Measurements from ENCODE around the gene MAP4K2. TPM values are rescaled to one million over a fixed set of nuclear protein-coding genes. Genes with fewer than 3 reads are reported as not detected.

Gene MAP4K2
- total and polyA plus RNA-seq, 2 of the 13 experiments (the other 11 are each of a cell fraction or from before 2014, with no cell fraction given), result 8.3 to 17.6 TPM

GRCh38 chr11:64802370-64803157, 450 bp downstream of the MAP4K2 start:
- H2AFZ ChIP-seq (ENCODE audit: low read length), result no peak overlapping the region
- H3K4me1 ChIP-seq (ENCODE audit: insufficient read depth, low read length), result peaks cover 56% of the 10 kb centered on the region
- in situ Hi-C loops (cut with HindIII; ENCODE audit: extremely low pct_ligation_motif_present, low pct_unique_long_range_greater_than_20kb) (loop anchor here (5.0 kb wide), 1 partner anchor 40 kb away; the partner anchor contains the start of gene CDC42BPG), intact Hi-C loops (cut with micrococcal nuclease; ENCODE audit: unreplicated experiment) (loop anchor here (2.0 to 5.0 kb wide), 2 partner anchors 24 to 45 kb away; partner anchors contain the start of gene SF1)
- FAIRE-seq (no peak), ATAC-seq (no peak), DNase-seq (ENCODE audit: low spot score) (no peak)
- H3K36me3 ChIP-seq (replicated peaks in 1 of 2; ENCODE audit: control insufficient read depth in 1 of 2, insufficient read depth in 2 of 2, low read length in 2 of 2), result peaks cover 9 to 25% of the 10 kb centered on the region in 2 experiments; a peak in 4 of 5 replicates
- peak overlapping the region; percentile 75 for H3K4me2 ChIP-seq (ENCODE audit: low read depth, low read length)
- H3K9ac ChIP-seq (ENCODE audit: insufficient read depth, low read depth, low read length), result peak overlapping the region; percentile 25; the same call in 1 of the 2 replicates
- no peaks in the 10 kb centered on the region for H3K9me3 ChIP-seq (ENCODE audit: low read length)
- no peaks in the 10 kb centered on the region for H3K27me3 ChIP-seq (ENCODE audit: control insufficient read depth in 1 of 2, insufficient read depth in 2 of 2, low read length in 2 of 2)
- BruUV-seq (replicated peaks), result no TSS peak
- WGBS (ENCODE audit: low lambda C conversion rate), result 30% methylated on average over 16 of the region's 54 CpGs
- ChIA-PET CTCF (ENCODE audit: low intra/inter-chr PET ratio, low total read pairs) (no interaction called here), POLR2A (interaction anchor here (1.2 to 2.3 kb wide), 2 partner anchors 24 to 41 kb away, joined by 5 to 10 read pairs; partner anchors contain the start of genes CDC42BPG and SF1)
- H3K4me3 ChIP-seq (replicated peaks in 1 of 3; ENCODE audit: insufficient read depth in 1 of 3, low read depth in 2 of 3, low read length in 3 of 3), result peak overlapping the region; percentile 21 to 72 (median 66); a peak in 4 of 6 replicates
- no peak overlapping the region for H3K27ac ChIP-seq (ENCODE audit: extremely low read length, insufficient read depth, low read length)
- H3K79me2 ChIP-seq (ENCODE audit: insufficient read depth, low read length), result no peaks in the 10 kb centered on the region
- no peaks in the 10 kb centered on the region for H4K20me1 ChIP-seq (ENCODE audit: insufficient read depth, low read length)
- TF ChIP-seq BCL3 (CRISPR knock-in tag; IDR thresholded peaks at IDR 0.05) (no peak), ZNF501 (CRISPR knock-in tag; IDR thresholded peaks at IDR 0.05) (no peak), BRD4 (CRISPR knock-in tag; IDR thresholded peaks at IDR 0.05) (no peak), ZMYM3 (CRISPR knock-in tag; IDR thresholded peaks at IDR 0.05) (peak; percentile 86), ZNF777 (CRISPR knock-in tag; IDR thresholded peaks at IDR 0.05) (peak; percentile 73), HOXA9 (CRISPR knock-in tag; IDR thresholded peaks at IDR 0.05; ENCODE audit: borderline replicate concordance) (no peak), ZNF746 (CRISPR knock-in tag; IDR thresholded peaks at IDR 0.05) (no peak), NONO (IDR thresholded peaks at IDR 0.05) (no peak), NONO (CRISPR knock-in tag; conservative IDR thresholded peaks at IDR 0.05) (0 out of 2 replicates have a peak, but pooled peaks have one; percentile 30), MAZ (IDR thresholded peaks at IDR 0.05; ENCODE audit: borderline replicate concordance, low read depth, low read length) (no peak), MAZ (CRISPR knock-in tag; IDR thresholded peaks at IDR 0.05; ENCODE audit: low read depth) (0 out of 2 replicates have a peak, but pooled peaks have one; percentile 11), RFX1 (IDR thresholded peaks at IDR 0.05) (no peak), RBAK (CRISPR knock-in tag; IDR thresholded peaks at IDR 0.05) (no peak), ZBTB42 (CRISPR knock-in tag; IDR thresholded peaks at IDR 0.05) (no peak), MYNN (CRISPR knock-in tag; IDR thresholded peaks at IDR 0.05; ENCODE audit: low read depth) (no peak), GATAD1 (CRISPR knock-in tag; IDR thresholded peaks at IDR 0.05) (0 out of 2 replicates have a peak, but pooled peaks have one; percentile 18), TAF1 (CRISPR knock-in tag; IDR thresholded peaks at IDR 0.05) (peak; percentile 7; the same call in 1 of the 2 replicates), ZNF180 (CRISPR knock-in tag; IDR thresholded peaks at IDR 0.05; ENCODE audit: borderline replicate concordance, low read depth) (no peak), ZFP82 (CRISPR knock-in tag; IDR thresholded peaks at IDR 0.05; ENCODE audit: borderline replicate concordance) (no peak), MLLT10 (CRISPR knock-in tag; IDR thresholded peaks at IDR 0.05) (no peak), SNAPC5 (CRISPR knock-in tag; IDR thresholded peaks at IDR 0.05; ENCODE audit: borderline replicate concordance) (no peak)
- TF ChIP-seq, protein P1, sequence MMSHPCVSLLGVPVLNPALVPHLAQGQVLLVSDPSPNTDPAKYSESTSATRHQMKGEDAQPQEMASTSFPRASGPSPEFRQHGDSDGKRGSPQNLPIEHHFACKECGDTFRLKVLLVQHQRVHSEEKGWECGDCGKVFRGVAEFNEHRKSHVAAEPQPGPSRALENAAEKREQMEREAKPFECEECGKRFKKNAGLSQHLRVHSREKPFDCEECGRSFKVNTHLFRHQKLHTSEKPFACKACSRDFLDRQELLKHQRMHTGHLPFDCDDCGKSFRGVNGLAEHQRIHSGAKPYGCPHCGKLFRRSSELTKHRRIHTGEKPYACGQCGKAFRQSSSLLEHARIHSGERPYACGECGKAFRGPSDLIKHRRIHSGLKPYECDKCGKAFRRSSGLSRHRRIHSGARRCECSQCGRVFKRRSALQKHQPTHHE (CRISPR knock-in tag; IDR thresholded peaks at IDR 0.05; ENCODE audit: borderline replicate concordance), result no peak
